RWPE1 (cell line): ENCODE measurements around the gene CLSTN3.
A peak's percentile ranks its signal among the peaks of the same experiment; 100 is the strongest.

Source experiments
- CTCF ChIA-PET: fragments of 350-600 bp; sonication (Branson Sonifier 250); formaldehyde crosslinking; extraction: SDS; loops from one replicate; lab custom pipeline; 2021; lab: Yijun Ruan, JAX
- POLR2A ChIA-PET: fragments of 400-600 bp; formaldehyde crosslinking; extraction: SDS; loops from one replicate; lab custom pipeline; 2020; ENCODE audit warnings: antibody characterized with exemption; ENCODE audit not compliant: low non-redundant PET; lab: Yijun Ruan, JAX
- DNase-seq: peaks from one replicate; pipeline ENCODE4 v3.0.0; 2012; ENCODE audit warnings: low spot score
- H3K27ac ChIP-seq: fragments of 450-650 bp; 2 replicates; pipeline ENCODE4 v1.5.1; 2017
- CTCF ChIP-seq: fragments of 450-650 bp; conservative IDR thresholded peaks from 2 replicates; pipeline ENCODE4 v1.5.1; 2017; ENCODE audit warnings: low read depth, mild to moderate bottlenecking

Gene CLSTN3

GRCh38 chr12:7108003-7108795, 22.0 kb upstream of the CLSTN3 start:
- peak overlapping the region; percentile 92 for H3K27ac ChIP-seq
- DNase-seq: peak; percentile 76
- ChIA-PET POLR2A (interaction anchor here (0.6 to 1.6 kb wide), 6 partner anchors 9 to 164 kb away, joined by 3 to 4 read pairs (median 4); partner anchors contain the start of gene C12orf57), CTCF (interaction anchor here (0.6 to 1.1 kb wide), 9 partner anchors 33 to 1809 kb away, joined by 3 to 8 read pairs (median 4); partner anchors contain the start of gene C1S)
- no peak for TF ChIP-seq CTCF

- peak; percentile 82 for TF ChIP-seq CTCF
Measured at GRCh38 chr12:7108796-7109571, 21.2 kb upstream of the CLSTN3 start, which contains the start of gene C1RL. Gene C1RL (minus strand): TSS chr12:7109214. CDS start chr12:7109180, 34 bp downstream.

GRCh38 chr12:7109572-7109920, 20.6 kb upstream of the CLSTN3 start:
- peak overlapping the region; percentile 92 for H3K27ac ChIP-seq
- ChIA-PET CTCF (interaction anchor here (0.6 to 1.1 kb wide), 14 partner anchors 10 to 165 kb away, joined by 3 to 9 read pairs (median 4); partner anchors contain the start of gene RBP5), POLR2A (no interaction called here)
- TF ChIP-seq CTCF: no peak
- DNase-seq: no peak

More at GRCh38 chr12:7108796-7109571, 21.2 kb upstream of the CLSTN3 start, which contains the start of gene C1RL:
- POLR2A ChIA-PET: interaction anchor here (0.5 to 1.6 kb wide), 4 partner anchors 10 to 419 kb away, joined by 3 to 4 read pairs (median 4); partner anchors contain the start of gene C12orf57
- peak within 1 kb of the TSS; percentile 92 for H3K27ac ChIP-seq
- DNase-seq: peak; percentile 73
- CTCF ChIA-PET: interaction anchor here (0.6 to 1.1 kb wide), 19 partner anchors 11 to 1808 kb away, joined by 3 to 9 read pairs (median 4); partner anchors contain the start of genes C1S and RBP5

- POLR2A ChIA-PET: no interaction called here
- DNase-seq: no peak
- CTCF ChIA-PET: interaction anchor here (0.6 kb wide), 2 partner anchors 78 to 322 kb away, joined by 3 read pairs; no protein-coding TSS in a partner anchor
- TF ChIP-seq CTCF: no peak
- H3K27ac ChIP-seq: peak overlapping the region; percentile 92
Measured at GRCh38 chr12:7110661-7111060, 19.5 kb upstream of the CLSTN3 start.

- no peak for TF ChIP-seq CTCF
Measured at GRCh38 chr12:7112041-7112440, 18.1 kb upstream of the CLSTN3 start.

More at GRCh38 chr12:7112041-7112440, 18.1 kb upstream of the CLSTN3 start:
- no peak for DNase-seq
- ChIA-PET POLR2A (no interaction called here), CTCF (interaction anchor here (0.7 to 0.8 kb wide), 2 partner anchors 19 to 187 kb away, joined by 3 to 5 read pairs; no protein-coding TSS in a partner anchor)
- no peak overlapping the region for H3K27ac ChIP-seq
